Gastroesophageal sphincter (tissue), 4 donors: ENCODE data around the gene ANXA1. TPM values are rescaled to one million over a fixed set of nuclear protein-coding genes. Genes with fewer than 3 reads are reported as not detected.
A peak's percentile ranks its signal among the peaks of the same experiment; 100 is the strongest.
"Not testable (repeated sequence)": the region's sequence is repeated elsewhere in the genome, so short reads cannot be mapped to it uniquely, and the experiment has no call there.

Experiments used
- ATAC-seq: fragments of 150-250 bp; one replicate; pipeline ENCODE4 v1.9.1; 2016; ENCODE audit warnings: mild to moderate bottlenecking, moderate library complexity
- H3K27ac ChIP-seq, 4 donors: fragments of 200-600 bp; sonication (generic) in 3 of 4; 1 replicate in 3 of 4; 2 replicates in 1 of 4; pipeline ENCODE4 v1.5.1; 2016 to 2019
- H3K27me3 ChIP-seq: fragments of 200-600 bp; sonication (generic); one replicate; pipeline ENCODE4 v1.5.1; 2019
- H3K36me3 ChIP-seq, 2 donors: fragments of 200-600 bp; sonication (generic); one replicate each; pipeline ENCODE4 v1.5.1; 2019; ENCODE audit warnings: control low read depth in 1 of 2
- H3K4me1 ChIP-seq, 3 donors: fragments of 200-600 bp; sonication (generic); 1 replicate in 2 of 3; 2 replicates in 1 of 3; pipeline ENCODE4 v1.5.1; 2016 to 2019; ENCODE audit warnings: control low read depth in 2 of 3
- H3K4me3 ChIP-seq, 2 donors: fragments of 200-600 bp; sonication (generic); one replicate each; pipeline ENCODE4 v1.5.1; 2019; ENCODE audit warnings: mild to moderate bottlenecking in 1 of 2, moderate library complexity in 1 of 2
- H3K9me3 ChIP-seq, 3 donors: fragments of 200-600 bp; sonication (generic); one replicate each; pipeline ENCODE4 v1.5.1; 2017 to 2019; ENCODE audit warnings: control low read depth in 2 of 3
- EP300 ChIP-seq: sonication (generic); formaldehyde crosslinking; IDR thresholded peaks from one replicate; pipeline ENCODE4 v1.6.1; 2017; ENCODE audit warnings: antibody characterized with exemption, mild to moderate bottlenecking
- POLR2A ChIP-seq, 2 donors: fragments of 450-650 bp; IDR thresholded peaks; one replicate each; pipeline ENCODE4 v1.6.1; 2017; ENCODE audit warnings: antibody characterized with exemption in 2 of 2, mild to moderate bottlenecking in 2 of 2, moderate library complexity in 1 of 2
- POLR2AphosphoS5 ChIP-seq: sonication (generic); formaldehyde crosslinking; IDR thresholded peaks from one replicate; pipeline ENCODE4 v1.6.1; 2017; ENCODE audit warnings: antibody characterized with exemption
- WGBS, 2 donors: methylation state at CpG; one replicate each; pipeline ENCODE4 v1.1.5; 2018; ENCODE audit warnings: low coverage in 1 of 2; 5-methylcytosine and 5-hydroxymethylcytosine counted together
- total RNA-seq, 4 donors: library from RNA; depleted of rRNA; stranded (reverse); fragments of >200 nt; gene quantifications; one replicate each; pipeline ENCODE4 v1.1.0, GENCODE V29; 2016
- TF ChIP-seq, protein P1 (sequence below), 4 experiments: fragments of 200-600 bp in 2 of 4; fragments of 450-650 bp in 2 of 4; sonication (generic) in 1 of 4; IDR thresholded peaks; one replicate each; pipeline ENCODE4 v1.5.1; 2017 to 2019; ENCODE audit warnings: antibody characterized with exemption in 4 of 4, mild to moderate bottlenecking in 2 of 4, moderate library complexity in 2 of 4

The ANXA1 gene
- total RNA-seq, 4 donors from 2014 or later = 228 to 763 (median 356) TPM

DNA sequence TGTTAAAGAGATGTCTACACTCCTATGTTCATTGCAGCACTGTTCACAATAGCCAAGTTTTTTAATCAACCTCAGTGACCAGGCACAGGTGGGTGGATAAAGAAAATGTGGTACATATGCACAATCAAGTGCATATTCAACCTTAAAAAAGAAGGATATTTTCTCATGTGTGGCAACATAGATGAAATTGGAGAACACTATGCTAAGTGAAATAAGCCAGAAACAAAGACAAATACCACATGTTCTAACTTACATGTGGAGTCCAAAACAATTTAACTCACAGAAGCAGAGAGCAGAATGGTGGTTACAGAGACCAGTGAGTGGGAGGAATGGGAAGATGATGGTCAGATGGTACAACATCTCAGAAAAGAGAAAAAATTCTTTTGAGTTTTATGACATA is 31.8 kb downstream of the ANXA1 start:
- no peak overlapping the region for H3K27ac ChIP-seq
- no peaks in the 10 kb centered on the region for H3K36me3 ChIP-seq
- H3K9me3 ChIP-seq = peaks cover 0 to 9% (median 0%) of the 10 kb centered on the region in 3 donors
- ATAC-seq = no peak
- no peaks in the 10 kb centered on the region for H3K27me3 ChIP-seq
- H3K4me3 ChIP-seq = no peak overlapping the region
- no peak for TF ChIP-seq POLR2AphosphoS5
- no peak for TF ChIP-seq EP300
- TF ChIP-seq POLR2A (IDR thresholded peaks at IDR 0.05) = no peak
- TF ChIP-seq, protein P1, sequence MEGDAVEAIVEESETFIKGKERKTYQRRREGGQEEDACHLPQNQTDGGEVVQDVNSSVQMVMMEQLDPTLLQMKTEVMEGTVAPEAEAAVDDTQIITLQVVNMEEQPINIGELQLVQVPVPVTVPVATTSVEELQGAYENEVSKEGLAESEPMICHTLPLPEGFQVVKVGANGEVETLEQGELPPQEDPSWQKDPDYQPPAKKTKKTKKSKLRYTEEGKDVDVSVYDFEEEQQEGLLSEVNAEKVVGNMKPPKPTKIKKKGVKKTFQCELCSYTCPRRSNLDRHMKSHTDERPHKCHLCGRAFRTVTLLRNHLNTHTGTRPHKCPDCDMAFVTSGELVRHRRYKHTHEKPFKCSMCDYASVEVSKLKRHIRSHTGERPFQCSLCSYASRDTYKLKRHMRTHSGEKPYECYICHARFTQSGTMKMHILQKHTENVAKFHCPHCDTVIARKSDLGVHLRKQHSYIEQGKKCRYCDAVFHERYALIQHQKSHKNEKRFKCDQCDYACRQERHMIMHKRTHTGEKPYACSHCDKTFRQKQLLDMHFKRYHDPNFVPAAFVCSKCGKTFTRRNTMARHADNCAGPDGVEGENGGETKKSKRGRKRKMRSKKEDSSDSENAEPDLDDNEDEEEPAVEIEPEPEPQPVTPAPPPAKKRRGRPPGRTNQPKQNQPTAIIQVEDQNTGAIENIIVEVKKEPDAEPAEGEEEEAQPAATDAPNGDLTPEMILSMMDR (IDR thresholded peaks at IDR 0.05) = no peak
- H3K4me1 ChIP-seq = peaks cover 0 to 23% (median 3%) of the 10 kb centered on the region in 3 donors

DNA sequence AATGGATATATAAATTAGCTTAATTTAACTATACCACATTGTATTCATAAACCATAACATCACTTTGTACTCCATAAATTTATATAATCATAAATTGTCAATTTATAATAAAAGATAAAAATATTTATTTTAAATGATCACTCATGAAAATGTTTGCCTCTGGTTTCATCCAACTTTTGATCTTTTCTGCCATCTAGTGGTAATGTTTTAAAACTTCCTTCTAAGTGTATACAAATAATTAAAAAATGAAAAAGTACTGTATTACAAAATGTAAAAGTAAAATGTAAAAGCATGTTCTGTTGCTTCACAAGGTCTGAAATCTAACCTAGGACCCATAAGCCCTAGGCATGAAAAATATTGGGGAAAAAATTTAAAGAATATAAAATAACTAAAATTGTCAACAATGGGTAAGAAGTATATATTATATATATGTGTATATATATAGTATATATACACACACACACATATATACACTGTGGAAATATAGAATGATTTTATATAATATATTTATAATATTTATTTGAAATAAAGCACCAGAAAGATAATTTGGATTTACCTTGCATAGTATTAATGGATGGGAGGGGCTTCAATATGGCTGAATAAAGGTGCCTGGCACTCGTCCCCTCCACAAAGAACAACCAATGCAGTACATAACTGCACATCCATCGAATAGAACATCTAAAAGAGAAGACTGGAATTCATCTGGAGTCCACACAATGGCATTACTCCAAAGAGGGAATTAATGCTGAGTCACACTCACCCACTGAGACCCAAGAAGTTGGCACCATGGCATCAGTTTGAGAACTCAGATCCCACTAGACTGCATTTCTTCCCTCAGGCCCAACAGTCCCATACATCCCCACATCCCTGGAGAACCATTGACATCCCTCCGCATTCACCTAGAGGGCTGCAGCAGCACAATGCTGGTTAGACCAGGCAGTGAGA is 32.5 kb downstream of the ANXA1 start:
- no peaks in the 10 kb centered on the region for H3K27me3 ChIP-seq
- no peak for ATAC-seq
- TF ChIP-seq, protein P1 (IDR thresholded peaks at IDR 0.05) = peak; percentile 57 to 63 (median 57)
- no peak for TF ChIP-seq POLR2AphosphoS5
- H3K27ac ChIP-seq = no peak overlapping the region
- H3K9me3 ChIP-seq = peaks cover 0 to 14% (median 0%) of the 10 kb centered on the region in 3 donors
- 10 to 47% methylated on average over 2 to 3 of the region's 3 CpGs for WGBS, 2 donors
- H3K4me1 ChIP-seq = peaks cover 0 to 22% (median 3%) of the 10 kb centered on the region in 3 donors
- H3K36me3 ChIP-seq = no peaks in the 10 kb centered on the region
- H3K4me3 ChIP-seq = no peak overlapping the region

GRCh38 chr9:73191109-73191508 is 39.4 kb downstream of the ANXA1 start:
- H3K4me3 ChIP-seq, H3K4me1 ChIP-seq, H3K36me3 ChIP-seq, H3K27me3 ChIP-seq, H3K27ac ChIP-seq, ATAC-seq: not testable (repeated sequence)
- H3K9me3 ChIP-seq = peaks cover 0 to 20% (median 0%) of the 10 kb centered on the region in 3 donors
- WGBS, 2 donors = 18 to 21% methylated on average over 1 of the region's 1 CpG

DNA sequence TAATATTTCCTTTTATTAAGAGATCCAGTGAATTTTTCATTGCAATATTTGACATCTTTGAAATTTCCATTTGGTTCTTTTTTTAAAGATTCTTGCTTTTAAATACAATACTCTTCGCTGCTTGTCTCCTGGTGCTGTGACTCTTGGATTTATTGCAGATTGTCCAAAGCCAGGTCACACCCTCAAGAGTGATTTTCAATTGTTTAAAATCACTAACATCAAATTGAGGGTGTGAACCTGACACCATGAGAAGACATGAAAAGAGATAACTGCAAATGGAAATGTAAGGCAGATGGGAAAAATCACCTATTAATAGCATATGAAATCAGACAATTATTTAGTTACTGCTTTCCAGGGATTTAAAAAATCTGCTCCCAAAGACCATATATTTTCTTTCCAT is 42.6 kb downstream of the ANXA1 start:
- 57 to 60% methylated on average over 1 of the region's 1 CpG for WGBS, 2 donors
- H3K36me3 ChIP-seq = no peaks in the 10 kb centered on the region
- no peak overlapping the region for H3K27ac ChIP-seq
- TF ChIP-seq, protein P1 (IDR thresholded peaks at IDR 0.05) = no peak
- no peak for TF ChIP-seq POLR2AphosphoS5
- no peak for TF ChIP-seq POLR2A (IDR thresholded peaks at IDR 0.05)
- no peak for TF ChIP-seq EP300
- ATAC-seq = no peak
- no peaks in the 10 kb centered on the region for H3K4me1 ChIP-seq
- H3K27me3 ChIP-seq = no peaks in the 10 kb centered on the region
- no peak overlapping the region for H3K4me3 ChIP-seq
- H3K9me3 ChIP-seq = peaks cover 0 to 5% (median 0%) of the 10 kb centered on the region in 3 donors

- peaks cover 7% of the 10 kb centered on the region for H3K27me3 ChIP-seq
- 57 to 64% methylated on average over 2 of the region's 2 CpGs for WGBS, 2 donors
- H3K4me3 ChIP-seq = no peak overlapping the region
- no peak overlapping the region for H3K27ac ChIP-seq
- no peak for ATAC-seq
- TF ChIP-seq, protein P1 (IDR thresholded peaks at IDR 0.05) = no peak
- no peak for TF ChIP-seq POLR2AphosphoS5
- no peak for TF ChIP-seq POLR2A (IDR thresholded peaks at IDR 0.05)
- no peak for TF ChIP-seq EP300
- H3K9me3 ChIP-seq = no peaks in the 10 kb centered on the region
- no peaks in the 10 kb centered on the region for H3K4me1 ChIP-seq
- H3K36me3 ChIP-seq = no peaks in the 10 kb centered on the region
Measured at GRCh38 chr9:73199448-73199847, 47.8 kb downstream of the ANXA1 start.
